GM12891 (cell line): Measurements from ENCODE around the gene SPECC1.
"Not testable (repeated sequence)": the region's sequence is repeated elsewhere in the genome, so short reads cannot be mapped to it uniquely, and the experiment has no call there.

Experiments
- DNase-seq: peaks from one replicate; pipeline ENCODE4 v3.0.0; 2011; ENCODE audit warnings: low spot score; ENCODE audit not compliant: insufficient read length
- FAIRE-seq: peaks from 2 replicates; lab custom pipeline; 2011; peaks lifted over from hg19 to GRCh38; lab: Jason Lieb, UNC
- PAX5 ChIP-seq: IDR thresholded peaks from 2 replicates; pipeline ENCODE4 v1.6.1; 2011; ENCODE audit warnings: low read length, moderate library complexity, mild to moderate bottlenecking; ENCODE audit not compliant: insufficient read depth, severe bottlenecking
- POLR2A ChIP-seq: IDR thresholded peaks from 2 replicates; pipeline ENCODE4 v1.6.1; 2011; ENCODE audit warnings: low read depth, low read length, control low read depth
- POLR2AphosphoS5 ChIP-seq: IDR thresholded peaks from 2 replicates; pipeline ENCODE4 v1.6.1; 2011; ENCODE audit warnings: low read depth, low read length, control low read depth
- POU2F2 ChIP-seq: IDR thresholded peaks from 2 replicates; pipeline ENCODE4 v1.6.1; 2011; ENCODE audit warnings: low read depth, mild to moderate bottlenecking, control low read depth, low read length, moderate library complexity
- SPI1 ChIP-seq: IDR thresholded peaks from 2 replicates; pipeline ENCODE4 v1.6.1; 2011; ENCODE audit warnings: low read depth, low read length, control low read depth
- TAF1 ChIP-seq: IDR thresholded peaks from 2 replicates; pipeline ENCODE4 v1.6.1; 2011; ENCODE audit warnings: low read depth, low read length, control low read depth

SPECC1 gene

GRCh38 chr17:20216853-20217252, 207.7 kb downstream of the SPECC1 start:
- FAIRE-seq (no peak), DNase-seq (no peak)
- TF ChIP-seq POLR2A, result no peak
- TF ChIP-seq POLR2AphosphoS5, result no peak
- no peak for TF ChIP-seq TAF1
- TF ChIP-seq POU2F2, result no peak
- no peak for TF ChIP-seq PAX5
- TF ChIP-seq SPI1, result no peak

- TF ChIP-seq POLR2AphosphoS5, result no peak
- TF ChIP-seq PAX5, result no peak
- TF ChIP-seq SPI1, result no peak
- no peak for TF ChIP-seq TAF1
- no peak for TF ChIP-seq POLR2A
- TF ChIP-seq POU2F2, result no peak
- no peak for DNase-seq
- FAIRE-seq, result no peak
Measured at GRCh38 chr17:20217677-20218076, 208.5 kb downstream of the SPECC1 start.

- FAIRE-seq, result no peak
- no peak for DNase-seq
- TF ChIP-seq POLR2AphosphoS5 (no peak), POLR2A (no peak), PAX5 (no peak), POU2F2 (no peak), SPI1 (no peak), TAF1 (no peak)
Measured at GRCh38 chr17:20218272-20218671, 209.1 kb downstream of the SPECC1 start.

GRCh38 chr17:20223808-20224328, 214.7 kb downstream of the SPECC1 start:
- DNase-seq, result no peak
- TF ChIP-seq SPI1 (no peak), POLR2A (no peak), PAX5 (no peak), POLR2AphosphoS5 (no peak), POU2F2 (no peak), TAF1 (no peak)
- FAIRE-seq, result no peak

- no peak for FAIRE-seq
- DNase-seq, result no peak
- TF ChIP-seq PAX5, result no peak
- TF ChIP-seq POU2F2, result no peak
- TF ChIP-seq POLR2A, result no peak
- TF ChIP-seq POLR2AphosphoS5, result no peak
- TF ChIP-seq TAF1, result no peak
- TF ChIP-seq SPI1, result no peak
Measured at GRCh38 chr17:20224379-20224778, 215.2 kb downstream of the SPECC1 start.

GRCh38 chr17:20225162-20226115, 216.3 kb downstream of the SPECC1 start:
- no peak for TF ChIP-seq POU2F2
- TF ChIP-seq POLR2A, result no peak
- no peak for TF ChIP-seq PAX5
- no peak for TF ChIP-seq SPI1
- no peak for TF ChIP-seq TAF1
- no peak for TF ChIP-seq POLR2AphosphoS5
- DNase-seq (no peak), FAIRE-seq (peak; percentile 16)

GRCh38 chr17:20226814-20227482, 217.8 kb downstream of the SPECC1 start:
- FAIRE-seq (peak; percentile 62), DNase-seq (peak; percentile 45)
- TF ChIP-seq SPI1 (no peak), POU2F2 (0 out of 2 replicates have a peak, but pooled peaks have one; percentile 13)

- not testable (repeated sequence) for FAIRE-seq
Measured at GRCh38 chr17:20227720-20228370, 218.7 kb downstream of the SPECC1 start.

GRCh38 chr17:20228410-20228809, 219.3 kb downstream of the SPECC1 start:
- no peak for DNase-seq
- TF ChIP-seq POLR2AphosphoS5 (no peak), TAF1 (no peak), SPI1 (no peak), POLR2A (no peak), POU2F2 (no peak), PAX5 (no peak)
- FAIRE-seq, result no peak

More at GRCh38 chr17:20227720-20228370, 218.7 kb downstream of the SPECC1 start:
- not testable (repeated sequence) for DNase-seq
